Osteocyte (in vitro differentiated cells): ENCODE results near the gene EDAR. TPM values are rescaled to one million over a fixed set of nuclear protein-coding genes. Genes with fewer than 3 reads are reported as not detected.

Source experiments
- DNase-seq: peaks from one replicate; pipeline ENCODE4 v3.0.0; 2021; ENCODE audit warnings: mixed read lengths; ENCODE audit not compliant: unreplicated experiment; ENCODE audit errors: extremely low spot score
- H3K27ac Mint-ChIP-seq: one replicate; pipeline ENCODE4 v1.8.0; 2021; ENCODE audit warnings: mild to moderate bottlenecking, mixed read lengths; ENCODE audit not compliant: unreplicated experiment
- H3K27me3 Mint-ChIP-seq: one replicate; pipeline ENCODE4 v1.8.0; 2021; ENCODE audit warnings: mixed read lengths; ENCODE audit not compliant: unreplicated experiment
- H3K36me3 Mint-ChIP-seq: one replicate; pipeline ENCODE4 v1.8.0; 2021; ENCODE audit warnings: mixed read lengths; ENCODE audit not compliant: unreplicated experiment
- H3K4me1 Mint-ChIP-seq: one replicate; pipeline ENCODE4 v1.8.0; 2021; ENCODE audit warnings: mixed read lengths; ENCODE audit not compliant: unreplicated experiment
- H3K4me3 Mint-ChIP-seq: one replicate; pipeline ENCODE4 v1.8.0; 2021; ENCODE audit warnings: mild to moderate bottlenecking, moderate library complexity, mixed read lengths; ENCODE audit not compliant: unreplicated experiment
- H3K9me3 Mint-ChIP-seq: one replicate; pipeline ENCODE4 v1.8.0; 2021; ENCODE audit warnings: mixed read lengths; ENCODE audit not compliant: unreplicated experiment
- CTCF ChIP-seq: fragments of 200-600 bp; sonication (generic); IDR thresholded peaks from 2 replicates; pipeline ENCODE4 v1.5.0; 2021; ENCODE audit warnings: antibody characterized with exemption, mild to moderate bottlenecking, moderate library complexity
- total RNA-seq: library from RNA; stranded (reverse); gene quantifications from 2 replicates; pipeline ENCODE4 v1.2.1, GENCODE V29; 2021

EDAR gene
- total RNA-seq, 1 donor from 2014 or later = not detected

GRCh38 chr2:108896741-108897140 is 92.3 kb downstream of the EDAR start:
- H3K27ac Mint-ChIP-seq = no peak overlapping the region

GRCh38 chr2:108895188-108895587 is 93.8 kb downstream of the EDAR start:
- no peak overlapping the region for H3K4me3 Mint-ChIP-seq
- no peak for TF ChIP-seq CTCF
- peaks cover 10% of the 10 kb centered on the region for H3K27me3 Mint-ChIP-seq
- peaks cover 3% of the 10 kb centered on the region for H3K36me3 Mint-ChIP-seq
- H3K27ac Mint-ChIP-seq = no peak overlapping the region
- DNase-seq = no peak
- peaks cover 16% of the 10 kb centered on the region for H3K9me3 Mint-ChIP-seq
- H3K4me1 Mint-ChIP-seq = no peaks in the 10 kb centered on the region

More at GRCh38 chr2:108896741-108897140, 92.3 kb downstream of the EDAR start:
- Mint-ChIP-seq H3K36me3 (peaks cover 3% of the 10 kb centered on the region), H3K27me3 (peaks cover 23% of the 10 kb centered on the region), H3K4me1 (no peaks in the 10 kb centered on the region), H3K4me3 (no peak overlapping the region), H3K9me3 (peaks cover 20% of the 10 kb centered on the region)
- no peak for DNase-seq
- no peak for TF ChIP-seq CTCF

- no peaks in the 10 kb centered on the region for H3K4me1 Mint-ChIP-seq
- no peak overlapping the region for H3K27ac Mint-ChIP-seq
- peaks cover 15% of the 10 kb centered on the region for H3K9me3 Mint-ChIP-seq
- no peak for TF ChIP-seq CTCF
- H3K27me3 Mint-ChIP-seq = peaks cover 8% of the 10 kb centered on the region
- no peak overlapping the region for H3K4me3 Mint-ChIP-seq
- DNase-seq = no peak
- peaks cover 5% of the 10 kb centered on the region for H3K36me3 Mint-ChIP-seq
Observed at GRCh38 chr2:108894766-108895165, 94.3 kb downstream of the EDAR start.

GRCh38 chr2:108893277-108893676 is 95.7 kb downstream of the EDAR start:
- DNase-seq = no peak
- Mint-ChIP-seq H3K4me3 (no peak overlapping the region), H3K27ac (no peak overlapping the region), H3K9me3 (peaks cover 27% of the 10 kb centered on the region), H3K36me3 (peaks cover 8% of the 10 kb centered on the region), H3K27me3 (peaks cover 1% of the 10 kb centered on the region), H3K4me1 (no peaks in the 10 kb centered on the region)
- no peak for TF ChIP-seq CTCF

- no peak overlapping the region for H3K4me3 Mint-ChIP-seq
- TF ChIP-seq CTCF = no peak
- H3K27me3 Mint-ChIP-seq = no peaks in the 10 kb centered on the region
- peaks cover 14% of the 10 kb centered on the region for H3K36me3 Mint-ChIP-seq
- H3K4me1 Mint-ChIP-seq = no peaks in the 10 kb centered on the region
- no peak for DNase-seq
- H3K9me3 Mint-ChIP-seq = peaks cover 44% of the 10 kb centered on the region
- no peak overlapping the region for H3K27ac Mint-ChIP-seq
Observed at GRCh38 chr2:108889907-108890306, 99.1 kb downstream of the EDAR start.
